NCI-H2171 (cell line): ENCODE data around the gene PUDP.
"Not testable (repeated sequence)": the region's sequence is repeated elsewhere in the genome, so short reads cannot be mapped to it uniquely, and the experiment has no call there.

Experiments
- DNase-seq: peaks from one replicate; lab custom pipeline; 2025; lab: John Stamatoyannopoulos, UW

PUDP gene

DNA sequence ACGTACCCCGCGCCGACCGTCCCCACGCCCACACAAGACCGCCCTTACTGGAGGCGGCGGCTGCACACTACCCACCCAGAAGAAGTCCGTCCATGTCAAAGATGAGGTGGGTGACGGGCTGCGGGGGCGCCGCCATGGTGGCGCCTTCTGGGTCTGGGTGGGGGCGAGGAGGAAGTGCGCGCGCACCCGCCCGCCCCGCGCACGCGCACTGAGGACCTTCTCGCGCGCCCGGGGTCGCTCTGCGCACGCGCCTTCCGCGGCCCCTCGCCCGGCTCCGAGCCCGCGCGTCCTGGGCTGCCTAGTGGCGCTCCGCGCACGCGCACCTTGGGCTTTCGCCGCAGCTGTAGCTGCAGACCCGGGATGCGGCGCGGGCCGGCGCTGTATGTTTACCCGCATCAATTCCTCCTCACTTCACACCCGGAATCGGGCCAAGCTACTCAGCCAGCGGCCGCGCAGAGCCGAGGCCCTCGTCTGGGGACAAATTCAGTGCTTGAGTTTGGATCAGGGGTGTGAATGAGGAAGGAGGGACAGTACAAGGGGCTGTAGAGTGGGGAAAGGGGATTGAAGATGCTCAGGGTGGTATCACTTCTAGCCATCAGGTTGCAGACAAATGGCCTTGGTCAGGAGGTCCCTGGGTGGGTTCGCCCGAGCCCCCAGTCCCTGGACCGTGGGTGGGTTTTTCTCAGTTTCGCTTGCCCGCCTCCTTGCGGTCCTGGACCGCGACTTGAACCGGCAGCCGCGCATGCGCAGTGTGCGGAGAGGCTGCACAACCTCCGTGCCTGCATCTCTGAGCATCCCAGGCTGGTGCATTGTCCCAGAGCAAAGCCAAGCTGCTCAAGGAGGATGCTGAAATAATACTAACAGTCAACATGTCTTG is at the start of gene PUDP:
TSS of gene PUDP (minus strand) at position 176 of the 877 bp plus-strand sequence. CDS start at position 136, 40 bp downstream.
- peak; percentile 58 for DNase-seq

GRCh38 chrX:7194606-7195005 is 46.7 kb upstream of the PUDP start:
- DNase-seq = no peak

DNA sequence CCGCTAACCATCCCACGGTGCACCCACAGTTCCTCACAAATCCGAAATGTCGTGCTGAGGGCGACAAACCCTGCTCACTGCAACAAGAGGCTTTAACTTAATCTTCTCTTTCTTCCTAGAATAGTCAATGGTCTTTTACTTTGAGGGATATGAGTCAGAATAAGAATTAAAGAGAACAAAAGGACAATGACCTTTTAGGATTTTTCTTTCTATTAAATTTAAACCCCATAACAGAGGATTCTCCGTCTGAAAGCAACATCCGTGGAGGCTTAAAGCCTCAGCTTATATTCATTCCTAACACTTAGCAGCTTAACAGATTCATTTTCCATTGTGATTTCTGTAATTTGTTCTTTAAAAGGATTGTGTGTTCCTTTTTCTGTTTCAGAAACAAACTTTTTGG is 44.9 kb upstream of the PUDP start:
- no peak for DNase-seq

DNA sequence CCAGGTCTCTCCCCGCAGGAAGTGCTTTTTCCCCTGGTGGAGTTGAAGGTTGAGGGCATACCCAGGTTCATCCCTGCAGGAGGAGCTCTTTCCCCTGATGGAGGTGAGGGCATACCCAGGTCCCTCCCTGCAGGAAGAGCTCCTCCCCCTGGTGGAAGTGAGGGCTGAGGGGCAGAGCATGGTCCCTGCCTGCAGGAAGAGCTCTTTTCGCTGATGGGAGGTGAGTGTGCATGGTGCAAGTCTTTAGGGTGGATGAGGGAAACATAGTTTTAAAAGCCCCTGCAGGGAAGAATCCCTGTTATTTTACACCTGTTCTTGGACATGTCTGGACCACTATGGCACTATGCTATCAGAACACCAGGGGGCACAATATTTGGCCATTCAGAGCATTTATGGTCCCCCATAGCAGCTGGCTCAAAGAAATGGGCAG is 43.7 kb upstream of the PUDP start:
- DNase-seq = no peak

DNA sequence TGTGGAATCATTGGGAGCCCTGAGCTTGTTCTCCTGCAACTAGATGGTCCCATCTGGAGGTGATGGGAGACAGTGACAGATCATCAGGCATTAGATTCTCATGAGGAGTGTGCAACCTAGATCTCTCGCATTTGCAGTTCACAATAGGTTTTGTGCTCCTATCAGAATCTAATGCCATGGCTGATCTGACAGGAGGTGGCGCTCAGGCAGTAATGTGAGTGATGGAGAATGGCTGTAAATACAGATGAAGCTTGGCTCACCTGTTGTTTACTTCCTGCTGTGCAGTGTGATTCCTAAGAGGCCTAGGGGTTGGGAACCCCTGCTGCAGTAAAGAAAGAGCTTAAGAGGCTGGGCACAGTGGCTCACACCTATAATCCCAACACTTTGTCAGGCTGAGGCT is 42.2 kb upstream of the PUDP start:
- DNase-seq = no peak

- DNase-seq = no peak
Measured at GRCh38 chrX:7188672-7189071, 40.7 kb upstream of the PUDP start.

GRCh38 chrX:7184816-7185215 is 36.9 kb upstream of the PUDP start:
- DNase-seq = no peak

GRCh38 chrX:7179446-7179845 is 31.5 kb upstream of the PUDP start:
- DNase-seq = no peak

DNA sequence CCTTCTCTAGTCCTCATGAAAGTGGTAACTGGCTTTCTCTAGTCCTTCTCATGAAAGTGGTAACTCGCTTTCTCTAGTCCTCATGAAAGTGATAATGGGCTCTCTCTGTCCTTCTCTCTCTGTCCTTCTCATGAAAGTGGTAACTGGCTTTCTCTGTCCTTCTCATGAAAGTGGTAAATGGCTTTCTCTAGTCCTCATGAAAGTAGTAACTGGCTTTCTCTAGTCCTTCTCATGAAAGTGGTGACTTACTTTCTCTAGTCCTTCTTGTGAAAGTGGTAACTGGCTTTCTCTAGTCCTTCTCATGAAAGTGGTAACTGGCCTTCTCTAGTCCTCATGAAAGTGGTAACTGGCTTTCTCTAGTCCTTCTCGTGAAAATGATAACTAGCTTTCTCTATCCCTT is 30.9 kb upstream of the PUDP start:
- not testable (repeated sequence) for DNase-seq

- DNase-seq = no peak
Measured at GRCh38 chrX:7170898-7171297, 22.9 kb upstream of the PUDP start.

GRCh38 chrX:7169627-7170026 is 21.7 kb upstream of the PUDP start:
- DNase-seq = no peak

DNA sequence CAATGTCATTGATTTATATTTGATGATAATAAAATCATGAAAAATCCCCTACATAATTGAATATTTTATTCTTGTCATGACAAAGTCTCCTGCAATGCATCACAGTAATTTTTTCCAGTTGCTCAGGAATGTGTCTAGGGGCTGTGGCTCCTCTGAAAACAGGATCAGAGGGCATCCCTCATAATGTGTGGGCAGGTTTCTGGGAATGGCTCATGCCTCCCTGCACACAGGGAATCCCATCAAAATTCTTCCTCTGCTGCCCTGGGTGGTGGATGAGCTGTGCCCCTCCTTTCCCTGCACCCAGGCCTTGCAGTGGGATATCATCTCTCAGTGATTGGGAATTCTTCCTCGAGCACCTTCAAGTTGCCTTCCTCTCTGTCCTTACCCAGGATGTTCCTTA is 20.4 kb upstream of the PUDP start:
- DNase-seq = no peak

DNA sequence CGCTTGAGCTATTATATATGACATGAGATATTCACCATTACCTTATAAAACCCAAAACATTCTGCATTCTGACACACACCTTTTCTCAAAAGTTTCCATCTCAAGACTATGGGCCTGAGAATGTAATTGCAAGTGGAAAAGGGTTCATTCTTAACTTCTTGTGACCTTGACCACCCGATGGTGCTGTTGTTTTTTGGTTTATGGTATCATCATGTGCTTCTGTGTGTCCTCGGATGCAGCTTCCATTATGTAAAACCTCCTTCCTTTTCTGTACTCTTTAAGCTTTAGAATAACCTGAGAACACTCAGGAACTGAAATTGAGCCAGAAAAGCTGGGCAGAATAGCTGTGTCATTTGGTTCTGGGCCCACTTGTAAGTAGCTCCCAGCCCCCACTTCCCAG is 16.2 kb upstream of the PUDP start:
- no peak for DNase-seq

- DNase-seq = no peak
Measured at GRCh38 chrX:7163146-7163677, 15.3 kb upstream of the PUDP start.

- no peak for DNase-seq
Measured at GRCh38 chrX:7159149-7159861, 11.4 kb upstream of the PUDP start.

DNA sequence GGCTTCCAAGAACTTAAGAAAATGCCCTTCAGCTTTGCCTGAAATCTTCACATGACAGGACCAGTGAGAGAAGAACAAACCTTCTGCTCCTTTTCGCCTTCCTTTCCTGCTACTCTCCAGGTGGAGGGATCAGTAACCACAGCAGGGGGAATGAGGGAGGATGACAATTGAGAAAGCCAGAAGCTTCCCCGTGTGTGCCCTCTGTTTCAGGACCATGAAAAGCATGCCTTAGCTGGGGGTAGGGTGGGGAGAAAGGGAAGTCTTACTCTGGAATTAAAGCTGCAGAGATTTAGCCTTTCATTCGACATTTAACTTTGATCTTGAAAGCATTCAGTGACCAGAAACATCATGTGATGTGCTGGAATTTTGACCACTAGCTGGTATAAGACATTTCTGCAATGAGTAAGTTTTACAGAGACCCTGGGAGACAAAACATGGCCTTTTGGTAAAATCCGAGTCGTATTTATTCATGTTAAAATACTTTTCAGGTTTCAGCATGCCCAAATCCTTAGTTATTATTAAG is 10.6 kb upstream of the PUDP start:
- no peak for DNase-seq

DNA sequence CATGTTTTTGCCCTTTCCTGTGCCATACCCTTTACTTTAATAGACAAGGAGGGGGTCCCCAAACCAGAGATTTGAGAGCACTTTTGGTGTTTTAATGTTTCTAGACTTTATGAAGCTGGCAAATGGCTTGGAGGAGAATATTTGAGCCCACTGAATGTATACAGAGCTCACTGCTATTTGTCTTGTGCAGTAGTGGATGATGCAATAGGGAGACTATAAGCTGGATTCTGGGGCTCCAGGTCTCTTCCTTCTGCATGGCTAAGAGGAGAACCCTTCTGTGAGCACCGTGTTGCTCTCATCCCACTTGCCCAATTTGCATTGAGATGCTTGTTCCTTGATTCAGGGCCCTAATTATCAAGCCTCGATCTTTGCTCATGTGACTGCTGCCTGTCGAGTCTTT is 8.9 kb upstream of the PUDP start:
- DNase-seq = no peak

DNA sequence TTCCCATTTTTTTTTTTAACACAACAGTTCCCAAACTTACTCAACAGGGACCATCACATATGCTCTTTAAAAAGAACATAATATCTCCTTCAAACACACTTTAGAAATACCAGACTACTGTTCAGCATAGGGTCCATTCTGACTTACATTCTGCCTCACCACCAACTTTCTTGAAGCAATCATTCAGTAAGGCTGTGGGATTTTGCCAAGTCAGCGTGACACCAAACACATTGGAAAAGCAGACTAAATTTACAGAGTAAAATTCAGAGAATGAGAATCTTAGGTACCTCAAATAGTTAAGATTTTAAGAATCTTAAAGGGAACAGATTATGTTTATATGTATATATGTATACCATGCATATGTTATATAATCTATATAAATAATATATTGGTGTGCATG is 7.2 kb upstream of the PUDP start:
- DNase-seq = no peak

DNA sequence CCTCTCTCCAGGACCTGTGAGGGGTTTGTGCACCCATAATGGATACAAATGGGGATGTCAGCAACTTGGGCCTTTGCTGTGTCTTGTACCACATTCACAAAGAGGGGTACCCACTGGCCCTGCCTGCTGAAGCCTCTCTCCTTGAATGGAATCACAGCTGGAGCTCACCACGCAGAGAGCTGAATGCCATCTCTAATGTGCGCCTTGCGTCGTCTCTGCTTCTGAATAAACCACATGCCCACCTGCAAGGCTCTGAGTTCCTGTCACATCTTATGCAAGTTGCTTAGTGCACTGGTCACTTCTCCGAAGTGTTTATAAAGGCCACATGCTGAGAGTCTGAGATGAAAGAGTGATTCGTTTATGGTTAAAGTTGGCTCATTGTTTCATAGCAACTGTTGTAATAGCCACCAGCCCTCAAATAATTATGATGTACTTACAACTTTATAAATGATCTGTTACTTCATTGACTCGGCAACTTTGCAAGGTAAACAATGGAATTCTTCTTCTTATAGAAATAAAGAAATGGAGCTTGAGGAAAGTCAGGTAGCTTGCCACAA is 6.2 kb upstream of the PUDP start:
- no peak for DNase-seq

- no peak for DNase-seq
Measured at GRCh38 chrX:7153231-7153630, 5.3 kb upstream of the PUDP start.

GRCh38 chrX:7149411-7149810 is 1.5 kb upstream of the PUDP start:
- no peak for DNase-seq

GRCh38 chrX:7147413-7147977 is 458 bp downstream of the PUDP start, which contains the start of gene STS:
Gene STS (plus strand): TSS chrX:7147712. CDS start chrX:7253200, 105,488 bp downstream.
- DNase-seq = peak; percentile 16
